GM15510 (cell line): ENCODE measurements around the gene B3GNT7.

Source experiments
- POLR2A ChIP-seq: IDR thresholded peaks from 3 replicates; pipeline ENCODE4 v1.6.1; 2011; ENCODE audit warnings: borderline replicate concordance; ENCODE audit not compliant: insufficient read length; ENCODE audit errors: extremely low read depth

The B3GNT7 gene

GRCh38 chr2:231427116-231427515, 31.6 kb downstream of the B3GNT7 start:
- no peak for TF ChIP-seq POLR2A

- TF ChIP-seq POLR2A, result no peak
Observed at GRCh38 chr2:231429152-231429551, 33.6 kb downstream of the B3GNT7 start.

GRCh38 chr2:231429901-231430300, 34.4 kb downstream of the B3GNT7 start:
- no peak for TF ChIP-seq POLR2A

GRCh38 chr2:231431606-231432005, 36.1 kb downstream of the B3GNT7 start:
- no peak for TF ChIP-seq POLR2A

- TF ChIP-seq POLR2A, result no peak
Observed at GRCh38 chr2:231433990-231434389, 38.5 kb downstream of the B3GNT7 start.

- TF ChIP-seq POLR2A, result no peak
Observed at GRCh38 chr2:231436957-231437356, 41.4 kb downstream of the B3GNT7 start.

- TF ChIP-seq POLR2A, result no peak
Observed at GRCh38 chr2:231449503-231450054, 54.1 kb downstream of the B3GNT7 start.

GRCh38 chr2:231450548-231450989, 55.1 kb downstream of the B3GNT7 start:
- TF ChIP-seq POLR2A, result no peak
